Endometrium (tissue), 2 donors: ENCODE data around the gene CTAG1A.
"Not testable (repeated sequence)": the region's sequence is repeated elsewhere in the genome, so short reads cannot be mapped to it uniquely, and the experiment has no call there.

Experiments
- FAIRE-seq: peaks from 2 replicates; lab custom pipeline; 2012; peaks lifted over from hg19 to GRCh38; lab: Jason Lieb, UNC
- donor health status: control.
- donor health status: control.

CTAG1A gene

GRCh38 chrX:154619182-154619581, 34.2 kb downstream of the CTAG1A start, which contains the start of gene CTAG1B:
Gene CTAG1B (minus strand): TSS chrX:154619282. CDS start chrX:154619218, 64 bp downstream.
- not testable (repeated sequence) for FAIRE-seq

DNA sequence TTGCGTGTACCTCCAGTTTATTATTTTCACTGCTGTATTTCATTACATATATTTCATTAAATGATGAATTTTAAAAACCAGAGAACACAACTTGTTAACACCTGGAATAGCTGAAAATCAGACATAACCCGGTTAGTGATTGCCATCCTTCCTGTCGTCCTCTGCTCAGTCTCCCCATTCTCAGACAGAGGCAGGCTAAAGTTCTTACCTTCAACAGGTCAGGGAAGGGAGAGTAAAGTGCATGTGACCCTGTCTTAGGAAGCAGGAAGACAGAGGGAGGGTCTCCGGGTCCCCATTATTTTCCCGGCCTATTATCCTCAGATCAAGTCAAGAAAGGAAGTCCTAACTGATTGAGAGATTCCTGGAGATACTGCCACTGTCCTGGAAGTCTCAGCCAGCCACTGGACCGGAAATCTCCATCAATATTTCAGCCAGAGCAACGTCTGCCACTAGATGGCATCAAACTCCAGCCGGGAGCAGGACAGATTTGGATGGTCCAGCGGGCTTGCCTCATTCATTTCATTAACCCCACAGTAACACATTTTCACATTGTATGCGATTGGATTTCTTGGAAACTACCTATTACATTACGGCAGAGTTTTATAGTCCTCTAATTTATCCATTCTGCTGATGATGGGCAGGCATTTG, 36.0 kb downstream of the CTAG1A start:
- FAIRE-seq = not testable (repeated sequence)

GRCh38 chrX:154628960-154629359, 44.0 kb downstream of the CTAG1A start:
- not testable (repeated sequence) for FAIRE-seq

- FAIRE-seq = not testable (repeated sequence)
Measured at GRCh38 chrX:154630949-154631348, 46.0 kb downstream of the CTAG1A start.

DNA sequence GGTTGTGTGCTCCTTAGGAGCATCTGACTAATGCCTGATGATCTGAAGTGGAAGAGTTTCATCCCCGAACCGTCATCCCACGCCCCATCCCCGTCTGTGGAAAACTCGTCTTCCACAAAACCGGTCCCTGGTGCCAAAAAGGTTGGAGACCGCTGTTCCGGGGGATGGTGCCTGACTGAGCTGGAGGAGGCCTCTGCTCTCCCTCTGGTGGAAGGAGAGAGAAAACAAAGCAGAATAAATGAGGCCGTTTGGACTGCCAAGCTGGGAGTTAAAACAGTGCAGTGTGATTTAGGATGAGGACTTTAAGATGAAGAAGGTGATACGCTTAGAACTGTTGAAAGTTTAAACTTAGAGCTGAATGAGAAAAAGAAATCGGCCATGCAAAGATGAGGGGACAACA, 48.7 kb downstream of the CTAG1A start:
- not testable (repeated sequence) for FAIRE-seq
